ENCODE results near the gene SHROOM3. TPM values are rescaled to one million over a fixed set of nuclear protein-coding genes. Genes with fewer than 3 reads are reported as not detected.
A peak's percentile ranks its signal among the peaks of the same experiment; 100 is the strongest.

Gene SHROOM3
- total RNA-seq, 1 donor from 2014 or later: 16.2 TPM

DNA sequence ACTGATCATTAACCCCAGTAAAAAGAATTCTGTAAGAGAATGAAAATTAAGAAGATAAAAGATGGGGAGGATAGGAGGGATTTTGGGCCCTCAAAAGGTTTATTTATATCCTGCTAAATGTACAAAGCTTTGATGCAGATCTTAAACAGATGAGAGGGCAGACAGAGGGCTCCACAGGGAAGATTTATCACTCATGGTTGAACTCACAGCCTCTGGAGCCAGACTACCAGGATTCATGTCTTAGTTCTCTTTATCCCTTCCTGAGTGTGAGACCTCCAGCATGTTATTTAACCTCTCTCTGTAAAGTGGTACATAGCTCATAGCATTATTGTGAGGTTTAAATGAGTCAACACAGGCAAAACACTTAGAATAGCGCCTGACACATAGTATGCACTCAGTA, 388.5 kb downstream of the SHROOM3 start:
- H3K4me1 ChIP-seq: no peaks in the 10 kb centered on the region
- H3K9me3 ChIP-seq (replicated peaks): no peaks in the 10 kb centered on the region
- intact Hi-C loops (cut with micrococcal nuclease): no loop called here
- no peaks in the 10 kb centered on the region for H3K36me3 ChIP-seq
- TF ChIP-seq, protein P1, sequence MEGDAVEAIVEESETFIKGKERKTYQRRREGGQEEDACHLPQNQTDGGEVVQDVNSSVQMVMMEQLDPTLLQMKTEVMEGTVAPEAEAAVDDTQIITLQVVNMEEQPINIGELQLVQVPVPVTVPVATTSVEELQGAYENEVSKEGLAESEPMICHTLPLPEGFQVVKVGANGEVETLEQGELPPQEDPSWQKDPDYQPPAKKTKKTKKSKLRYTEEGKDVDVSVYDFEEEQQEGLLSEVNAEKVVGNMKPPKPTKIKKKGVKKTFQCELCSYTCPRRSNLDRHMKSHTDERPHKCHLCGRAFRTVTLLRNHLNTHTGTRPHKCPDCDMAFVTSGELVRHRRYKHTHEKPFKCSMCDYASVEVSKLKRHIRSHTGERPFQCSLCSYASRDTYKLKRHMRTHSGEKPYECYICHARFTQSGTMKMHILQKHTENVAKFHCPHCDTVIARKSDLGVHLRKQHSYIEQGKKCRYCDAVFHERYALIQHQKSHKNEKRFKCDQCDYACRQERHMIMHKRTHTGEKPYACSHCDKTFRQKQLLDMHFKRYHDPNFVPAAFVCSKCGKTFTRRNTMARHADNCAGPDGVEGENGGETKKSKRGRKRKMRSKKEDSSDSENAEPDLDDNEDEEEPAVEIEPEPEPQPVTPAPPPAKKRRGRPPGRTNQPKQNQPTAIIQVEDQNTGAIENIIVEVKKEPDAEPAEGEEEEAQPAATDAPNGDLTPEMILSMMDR (IDR thresholded peaks at IDR 0.05; ENCODE audit: borderline replicate concordance): no peak
- no peak overlapping the region for H3K4me3 ChIP-seq
- DNase-seq: no peak
- H3K27ac ChIP-seq (replicated peaks): no peak overlapping the region
- no peaks in the 10 kb centered on the region for H3K27me3 ChIP-seq (ENCODE audit: low read depth)

DNA sequence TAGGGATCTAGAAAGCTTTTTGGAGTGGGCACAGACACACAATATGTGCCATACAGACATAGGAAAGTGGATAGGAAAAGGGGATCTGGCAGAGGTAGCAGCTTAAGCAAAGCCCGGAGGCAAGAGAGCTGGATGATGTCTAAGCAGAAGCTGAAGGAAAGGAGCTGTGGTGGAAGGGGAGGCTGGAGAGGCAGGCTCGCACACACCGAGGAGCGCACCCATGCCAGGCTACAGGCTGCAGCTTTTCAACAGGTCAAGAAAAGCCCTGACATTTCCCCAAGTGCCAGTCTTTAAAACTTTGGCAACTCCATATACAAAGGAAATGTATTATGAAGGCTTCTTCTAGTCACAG, 395.6 kb downstream of the SHROOM3 start:
- intact Hi-C loops (cut with micrococcal nuclease): no loop called here
- TF ChIP-seq, protein P1 (IDR thresholded peaks at IDR 0.05; ENCODE audit: borderline replicate concordance): no peak
- peak overlapping the region; percentile 17 for H3K4me3 ChIP-seq

DNA sequence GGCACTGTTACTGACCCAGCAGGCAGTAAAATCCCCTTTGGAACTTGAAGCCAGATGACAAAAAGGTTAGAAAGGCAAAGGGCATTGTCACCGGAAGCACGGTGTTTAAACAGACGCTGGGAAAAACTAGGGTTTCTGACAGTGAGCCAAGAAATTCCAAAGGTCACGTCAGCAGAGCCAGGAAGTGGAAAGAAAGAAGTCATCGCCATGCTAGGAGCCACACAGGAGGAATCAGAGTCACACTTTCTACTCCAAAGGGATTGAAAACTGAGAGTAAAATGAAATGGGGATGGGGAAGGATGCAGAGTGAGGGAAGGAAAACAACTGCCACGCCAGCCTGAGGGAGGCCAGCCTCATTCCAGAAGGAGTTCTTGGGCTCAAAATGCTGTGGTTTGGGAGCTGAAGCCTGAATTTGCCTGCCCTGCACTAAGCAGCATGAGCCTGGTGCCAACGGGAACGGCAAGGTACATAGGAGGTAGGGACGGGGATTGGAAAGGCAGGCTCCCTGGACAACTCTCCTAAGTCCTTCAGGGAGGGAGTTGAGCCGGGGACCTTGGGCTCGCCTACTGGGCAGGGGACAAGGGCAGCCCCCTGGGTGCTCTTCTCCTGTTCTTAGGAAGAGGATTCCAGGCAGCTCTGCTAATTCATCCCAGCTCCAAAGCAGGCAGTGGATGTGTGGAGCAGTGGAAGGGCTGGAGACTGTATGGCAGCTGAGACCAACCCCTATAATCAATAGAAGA, 396.1 kb downstream of the SHROOM3 start:
- no peaks in the 10 kb centered on the region for H3K36me3 ChIP-seq
- TF ChIP-seq, protein P1 (IDR thresholded peaks at IDR 0.05; ENCODE audit: borderline replicate concordance): no peak
- peaks cover 23% of the 10 kb centered on the region for H3K4me1 ChIP-seq
- no peaks in the 10 kb centered on the region for H3K27me3 ChIP-seq (ENCODE audit: low read depth)
- DNase-seq: no peak
- peak overlapping the region; percentile 73 for H3K27ac ChIP-seq (replicated peaks)
- no peaks in the 10 kb centered on the region for H3K9me3 ChIP-seq (replicated peaks)
- intact Hi-C loops (cut with micrococcal nuclease): no loop called here
- peak overlapping the region; percentile 17 for H3K4me3 ChIP-seq

More for the DNA sequence above, 395.6 kb downstream of the SHROOM3 start:
- no peaks in the 10 kb centered on the region for H3K27me3 ChIP-seq (ENCODE audit: low read depth)
- H3K36me3 ChIP-seq: no peaks in the 10 kb centered on the region
- peaks cover 23% of the 10 kb centered on the region for H3K4me1 ChIP-seq
- H3K27ac ChIP-seq (replicated peaks): peak overlapping the region; percentile 73
- DNase-seq: no peak
- no peaks in the 10 kb centered on the region for H3K9me3 ChIP-seq (replicated peaks)

DNA sequence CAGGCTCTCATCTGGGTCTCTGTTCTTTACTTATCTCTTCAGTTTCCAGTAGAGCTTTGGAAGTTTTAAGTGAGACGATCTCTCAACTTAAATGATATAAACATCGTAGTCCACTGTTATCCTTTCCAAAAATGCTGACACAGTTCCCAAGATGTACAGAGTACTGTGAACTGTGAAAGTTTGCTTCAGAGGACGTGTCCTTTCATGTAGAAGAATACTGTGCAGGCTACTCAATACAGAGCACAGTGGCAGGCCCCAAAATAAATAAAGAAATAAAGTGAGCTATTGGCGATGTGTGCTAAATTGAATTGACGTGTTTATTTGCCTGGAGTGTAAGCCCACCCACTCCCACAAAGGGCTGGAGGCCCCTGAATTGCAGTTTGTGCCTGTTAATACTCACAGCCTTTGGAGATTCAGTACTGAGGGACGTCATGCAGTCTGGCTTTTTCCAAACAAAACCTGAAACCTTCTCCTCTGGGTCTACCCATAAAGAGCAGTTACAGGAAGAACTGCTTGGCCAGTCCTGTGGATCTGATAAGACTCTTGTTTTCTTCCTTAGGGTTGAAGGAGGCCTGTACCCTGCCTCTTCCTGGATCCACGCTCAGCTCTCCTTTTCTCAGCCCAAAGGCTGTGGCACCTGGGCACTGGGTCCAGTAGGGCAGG, 396.8 kb downstream of the SHROOM3 start:
- Histone ChIP-seq H3K27me3 (ENCODE audit: low read depth) (no peaks in the 10 kb centered on the region), H3K4me1 (peaks cover 23% of the 10 kb centered on the region), H3K9me3 (replicated peaks) (no peaks in the 10 kb centered on the region), H3K4me3 (no peak overlapping the region), H3K36me3 (no peaks in the 10 kb centered on the region), H3K27ac (replicated peaks) (peak overlapping the region; percentile 73)
- no peak for DNase-seq
- TF ChIP-seq, protein P1 (IDR thresholded peaks at IDR 0.05; ENCODE audit: borderline replicate concordance): no peak
- intact Hi-C loops (cut with micrococcal nuclease): no loop called here

Small RNA genes within 50 kb of the gene (microRNA-seq; reads per million reads assigned to microRNA genes)
- not detected for gene MIR4450
- gene MIR548AH: not detected

Other genes with a start within 250 kb of the SHROOM3 start
- gene SCARB2, start 221.4 kb upstream of the SHROOM3 start, total RNA-seq: 87.4 TPM
- 3.0 TPM for gene FAM47E, start 183.5 kb upstream of the SHROOM3 start, total RNA-seq
- gene STBD1, start 128.5 kb upstream of the SHROOM3 start, total RNA-seq: 24.3 TPM
- 0.11 TPM for gene CCDC158, start 14.1 kb upstream of the SHROOM3 start, total RNA-seq